Measurements from ENCODE around the gene CCDC78.

DNA sequence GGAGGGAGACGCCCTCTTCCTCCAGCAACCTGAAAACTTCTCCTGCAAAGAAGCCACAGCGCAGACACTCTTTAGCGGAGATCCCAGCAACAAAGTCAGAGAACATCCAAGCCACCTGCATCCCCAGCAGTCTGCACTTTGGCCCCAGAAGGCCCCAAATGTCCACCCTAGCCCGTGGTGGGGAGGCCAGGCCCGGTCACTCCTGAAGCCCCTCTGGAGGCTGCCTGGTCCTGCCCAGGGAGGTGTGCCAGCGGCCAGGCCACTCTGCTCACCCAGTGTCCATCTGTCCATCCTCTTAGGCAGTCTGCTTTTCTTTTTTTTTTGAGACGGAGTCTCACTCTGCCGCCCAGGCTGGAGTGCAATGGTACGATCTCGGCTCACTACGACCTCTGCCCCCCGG lies 6.1 kb upstream of the CCDC78 start:
- TF ChIP-seq, protein P1, sequence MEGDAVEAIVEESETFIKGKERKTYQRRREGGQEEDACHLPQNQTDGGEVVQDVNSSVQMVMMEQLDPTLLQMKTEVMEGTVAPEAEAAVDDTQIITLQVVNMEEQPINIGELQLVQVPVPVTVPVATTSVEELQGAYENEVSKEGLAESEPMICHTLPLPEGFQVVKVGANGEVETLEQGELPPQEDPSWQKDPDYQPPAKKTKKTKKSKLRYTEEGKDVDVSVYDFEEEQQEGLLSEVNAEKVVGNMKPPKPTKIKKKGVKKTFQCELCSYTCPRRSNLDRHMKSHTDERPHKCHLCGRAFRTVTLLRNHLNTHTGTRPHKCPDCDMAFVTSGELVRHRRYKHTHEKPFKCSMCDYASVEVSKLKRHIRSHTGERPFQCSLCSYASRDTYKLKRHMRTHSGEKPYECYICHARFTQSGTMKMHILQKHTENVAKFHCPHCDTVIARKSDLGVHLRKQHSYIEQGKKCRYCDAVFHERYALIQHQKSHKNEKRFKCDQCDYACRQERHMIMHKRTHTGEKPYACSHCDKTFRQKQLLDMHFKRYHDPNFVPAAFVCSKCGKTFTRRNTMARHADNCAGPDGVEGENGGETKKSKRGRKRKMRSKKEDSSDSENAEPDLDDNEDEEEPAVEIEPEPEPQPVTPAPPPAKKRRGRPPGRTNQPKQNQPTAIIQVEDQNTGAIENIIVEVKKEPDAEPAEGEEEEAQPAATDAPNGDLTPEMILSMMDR (IDR thresholded peaks at IDR 0.05; ENCODE audit: insufficient read depth, low read length, poor library complexity, severe bottlenecking), result no peak
- TF ChIP-seq EZH2phosphoT487 (conservative IDR thresholded peaks at IDR 0.05; ENCODE audit: low read length), result no peak
